Choroid plexus epithelial cell (primary cell): ENCODE measurements around the gene PCDHGC5.

Source experiments
- DNase-seq: peaks from one replicate; pipeline ENCODE4 v3.0.0-alpha.2; 2010; ENCODE audit warnings: low read depth
- H3K4me3 ChIP-seq: 2 replicates; pipeline ENCODE4 v1.5.1; 2011; ENCODE audit warnings: low read depth, mild to moderate bottlenecking, control low read depth, low read length, moderate library complexity
- TF ChIP-seq, protein P1 (sequence below): conservative IDR thresholded peaks from 2 replicates; pipeline ENCODE4 v1.5.1; 2011; ENCODE audit warnings: low read depth, mild to moderate bottlenecking, control low read depth, inconsistent platforms, low read length, moderate library complexity

Gene PCDHGC5

GRCh38 chr5:141532726-141533125 is 43.8 kb downstream of the PCDHGC5 start:
- no peak overlapping the region for H3K4me3 ChIP-seq
- TF ChIP-seq, protein P1, sequence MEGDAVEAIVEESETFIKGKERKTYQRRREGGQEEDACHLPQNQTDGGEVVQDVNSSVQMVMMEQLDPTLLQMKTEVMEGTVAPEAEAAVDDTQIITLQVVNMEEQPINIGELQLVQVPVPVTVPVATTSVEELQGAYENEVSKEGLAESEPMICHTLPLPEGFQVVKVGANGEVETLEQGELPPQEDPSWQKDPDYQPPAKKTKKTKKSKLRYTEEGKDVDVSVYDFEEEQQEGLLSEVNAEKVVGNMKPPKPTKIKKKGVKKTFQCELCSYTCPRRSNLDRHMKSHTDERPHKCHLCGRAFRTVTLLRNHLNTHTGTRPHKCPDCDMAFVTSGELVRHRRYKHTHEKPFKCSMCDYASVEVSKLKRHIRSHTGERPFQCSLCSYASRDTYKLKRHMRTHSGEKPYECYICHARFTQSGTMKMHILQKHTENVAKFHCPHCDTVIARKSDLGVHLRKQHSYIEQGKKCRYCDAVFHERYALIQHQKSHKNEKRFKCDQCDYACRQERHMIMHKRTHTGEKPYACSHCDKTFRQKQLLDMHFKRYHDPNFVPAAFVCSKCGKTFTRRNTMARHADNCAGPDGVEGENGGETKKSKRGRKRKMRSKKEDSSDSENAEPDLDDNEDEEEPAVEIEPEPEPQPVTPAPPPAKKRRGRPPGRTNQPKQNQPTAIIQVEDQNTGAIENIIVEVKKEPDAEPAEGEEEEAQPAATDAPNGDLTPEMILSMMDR: no peak
- no peak for DNase-seq

DNA sequence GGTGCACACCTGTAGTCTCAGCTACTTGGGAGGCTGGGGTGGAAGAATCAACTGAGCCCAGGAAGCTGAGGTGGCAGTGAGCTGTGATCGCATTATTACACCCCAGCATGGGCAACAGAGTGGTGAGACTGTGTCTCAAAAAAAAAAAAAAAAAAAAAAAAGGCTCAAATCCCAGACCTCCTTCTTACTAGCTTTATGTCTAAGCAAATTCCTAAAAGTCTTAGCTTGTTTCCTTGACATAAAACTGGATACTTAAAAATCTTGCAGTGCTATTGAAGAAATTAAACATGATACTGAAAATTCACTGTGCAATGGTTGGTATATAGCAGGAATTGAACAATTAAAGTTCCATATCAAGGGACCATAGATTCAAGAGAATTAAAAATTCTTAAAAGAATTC is 45.0 kb downstream of the PCDHGC5 start:
- TF ChIP-seq, protein P1: no peak
- H3K4me3 ChIP-seq: no peak overlapping the region
- no peak for DNase-seq

GRCh38 chr5:141534492-141535213 is 45.8 kb downstream of the PCDHGC5 start:
- TF ChIP-seq, protein P1: no peak
- no peak for DNase-seq

More at GRCh38 chr5:141534492-141535213, 45.8 kb downstream of the PCDHGC5 start:
- no peak overlapping the region for H3K4me3 ChIP-seq
